Activated gamma-delta T cell (primary cell): ENCODE measurements around the gene CRISP2.

ENCODE experiments used
- DNase-seq: peaks from one replicate; lab custom pipeline; 2025; lab: John Stamatoyannopoulos, UW

Gene CRISP2

DNA sequence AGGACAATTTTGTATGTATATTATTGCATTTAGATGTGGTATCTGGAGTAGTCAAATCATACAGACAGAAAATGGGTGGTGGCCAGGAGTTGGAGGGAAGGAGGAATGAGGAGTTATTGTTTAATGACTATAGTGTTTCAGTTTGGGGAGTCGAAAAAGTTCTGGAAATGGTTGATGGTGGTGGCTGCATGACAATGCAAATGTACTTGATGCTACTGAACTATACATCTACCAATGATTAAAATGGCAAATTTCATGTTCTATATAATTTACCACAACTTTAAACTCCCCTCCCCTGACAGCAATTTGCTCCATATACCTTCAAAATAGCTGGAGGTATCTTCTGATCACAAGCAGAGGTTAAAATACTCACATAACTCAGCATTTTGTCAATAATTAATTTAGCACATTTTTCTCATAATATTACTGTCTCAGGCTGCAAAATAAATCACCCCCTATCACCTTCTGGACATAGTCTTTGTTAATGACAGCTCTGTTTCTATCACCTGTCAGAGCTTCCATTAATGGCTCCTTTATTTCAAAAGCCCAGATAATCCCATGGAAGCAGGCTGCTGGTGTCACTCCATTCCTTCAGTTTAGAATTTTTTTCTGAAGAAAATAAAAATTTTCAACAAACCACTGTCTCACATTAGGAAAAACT lies 51.0 kb downstream of the CRISP2 start:
- no peak for DNase-seq

DNA sequence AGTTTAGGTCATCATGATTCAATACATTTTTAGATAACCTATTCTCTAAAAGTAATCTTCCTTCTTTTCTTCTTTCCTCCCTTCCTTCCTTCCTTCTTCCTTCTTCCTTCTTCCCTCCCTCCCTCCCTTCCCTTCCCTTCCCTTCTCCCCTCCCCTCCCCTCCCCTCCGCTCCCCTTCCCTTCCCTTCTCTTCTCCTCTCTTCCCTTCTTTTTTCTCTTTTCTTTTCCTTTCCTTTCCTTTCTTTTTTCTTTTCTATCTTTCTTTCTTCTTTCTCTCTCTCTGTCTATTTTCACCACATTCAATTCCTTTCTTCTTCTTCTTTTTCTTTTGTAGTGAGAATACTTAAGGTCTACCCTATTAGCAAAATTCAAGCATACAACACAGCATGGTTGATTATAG lies 59.4 kb downstream of the CRISP2 start:
- DNase-seq = no peak

DNA sequence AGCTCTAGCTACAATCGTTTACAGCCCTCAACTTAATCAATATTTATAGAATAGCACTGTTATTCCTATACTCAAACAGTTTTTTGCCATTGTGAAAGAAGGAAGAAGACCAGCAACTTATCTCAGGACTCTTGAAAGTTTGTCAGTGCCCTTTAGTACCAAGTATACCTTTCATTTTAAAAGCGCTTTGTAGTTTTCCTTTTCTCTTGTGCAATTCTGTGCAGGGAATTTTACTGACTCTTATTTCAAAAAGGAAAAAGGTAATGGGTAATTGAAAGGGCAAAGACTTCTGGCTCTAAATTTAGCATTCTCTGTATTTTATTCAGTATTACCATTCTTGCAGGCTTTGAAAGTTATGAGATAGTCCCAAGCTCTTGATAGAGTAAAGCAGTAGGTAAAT lies 59.9 kb downstream of the CRISP2 start:
- no peak for DNase-seq

DNA sequence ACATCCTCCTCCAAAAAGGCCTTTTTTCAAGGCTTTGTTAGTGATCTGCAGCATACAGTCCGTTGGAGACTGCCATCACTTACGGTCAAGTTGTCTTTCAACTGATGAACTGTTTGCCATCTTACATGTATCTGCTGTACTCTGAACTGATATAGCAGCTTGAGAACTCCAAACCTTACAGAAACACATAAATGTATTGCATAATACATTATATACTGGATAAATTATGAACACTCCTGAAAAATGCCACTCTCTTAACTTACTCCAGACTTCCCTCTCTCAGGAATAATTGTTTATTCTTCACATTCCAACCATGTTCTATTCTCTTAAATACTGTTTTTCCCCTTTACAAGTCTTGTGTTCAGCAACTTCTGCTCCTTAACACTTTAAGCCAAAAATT lies 62.1 kb downstream of the CRISP2 start:
- no peak for DNase-seq

DNA sequence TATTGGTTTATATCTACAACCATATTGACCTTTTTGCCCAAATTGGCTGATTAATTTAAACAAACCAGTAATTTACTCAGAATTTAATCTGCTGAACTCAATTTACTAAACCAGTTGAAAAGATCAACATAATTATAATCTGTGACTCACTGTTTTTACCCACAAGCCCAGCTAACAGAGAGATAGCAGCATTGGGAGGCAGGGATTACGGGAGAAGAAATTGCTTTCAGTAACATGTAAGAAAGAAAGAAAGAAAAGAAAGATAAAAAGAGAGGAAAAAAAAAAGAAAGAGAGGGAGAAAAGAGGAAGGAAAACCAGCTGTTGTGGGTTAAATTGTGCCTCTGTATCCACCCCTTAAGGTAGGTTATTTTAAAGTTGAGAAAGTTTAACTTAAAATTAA lies 63.4 kb downstream of the CRISP2 start:
- DNase-seq = no peak

DNA sequence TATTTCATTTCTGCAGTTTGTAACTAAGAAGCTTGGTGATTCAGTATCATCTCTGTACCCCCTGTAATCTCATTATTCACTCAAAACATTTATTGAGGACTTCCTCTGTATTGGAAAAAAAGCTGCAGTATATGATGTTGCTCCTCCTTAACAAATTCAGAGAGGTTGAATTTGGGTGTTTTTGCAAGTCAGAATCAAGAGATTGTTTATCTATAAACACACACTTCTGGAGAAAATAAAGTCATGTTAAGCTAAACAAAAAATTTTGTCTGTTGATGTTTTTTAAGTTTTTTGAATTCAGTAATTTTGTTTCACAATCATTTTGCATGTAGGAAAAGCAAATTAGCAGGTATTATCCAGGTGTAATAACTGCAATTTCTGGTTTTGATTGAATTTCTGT lies 65.3 kb downstream of the CRISP2 start:
- no peak for DNase-seq

DNA sequence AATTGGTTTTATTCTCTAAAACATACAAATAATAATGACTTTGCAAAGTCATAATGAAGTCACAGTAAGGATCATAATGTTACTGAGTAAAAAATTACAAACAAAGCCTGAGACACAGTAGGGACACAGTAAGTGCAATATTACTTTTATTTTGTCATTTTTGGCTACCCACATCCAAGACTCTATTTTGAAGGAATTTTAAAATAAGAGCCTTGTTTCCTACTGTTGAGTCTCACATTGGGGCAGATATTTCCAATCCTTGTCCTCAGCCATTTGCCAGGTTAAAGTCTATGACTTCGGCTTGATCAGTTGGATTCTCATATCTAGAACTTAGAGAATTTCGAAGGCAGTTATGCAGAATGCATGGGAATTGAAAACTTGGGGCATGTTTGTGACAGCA lies 65.9 kb downstream of the CRISP2 start:
- no peak for DNase-seq

DNA sequence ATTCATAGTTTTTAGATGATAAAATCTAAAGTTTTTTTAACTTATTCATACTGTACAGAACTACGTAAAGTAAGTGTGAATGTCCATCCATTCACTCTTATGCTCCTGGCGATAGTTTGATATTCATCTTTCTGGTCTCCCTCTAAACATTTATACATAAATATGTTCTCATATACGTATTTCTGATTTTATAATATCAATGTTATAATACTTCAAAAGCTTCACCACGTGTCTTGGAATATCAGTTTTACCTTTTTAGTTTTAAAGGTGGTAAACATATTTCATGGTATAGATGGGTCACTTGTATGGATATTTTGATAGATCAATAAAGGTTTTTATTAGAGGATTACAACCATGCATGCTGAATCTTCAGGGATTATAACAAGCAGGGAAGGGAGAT lies 66.4 kb downstream of the CRISP2 start:
- DNase-seq = no peak

DNA sequence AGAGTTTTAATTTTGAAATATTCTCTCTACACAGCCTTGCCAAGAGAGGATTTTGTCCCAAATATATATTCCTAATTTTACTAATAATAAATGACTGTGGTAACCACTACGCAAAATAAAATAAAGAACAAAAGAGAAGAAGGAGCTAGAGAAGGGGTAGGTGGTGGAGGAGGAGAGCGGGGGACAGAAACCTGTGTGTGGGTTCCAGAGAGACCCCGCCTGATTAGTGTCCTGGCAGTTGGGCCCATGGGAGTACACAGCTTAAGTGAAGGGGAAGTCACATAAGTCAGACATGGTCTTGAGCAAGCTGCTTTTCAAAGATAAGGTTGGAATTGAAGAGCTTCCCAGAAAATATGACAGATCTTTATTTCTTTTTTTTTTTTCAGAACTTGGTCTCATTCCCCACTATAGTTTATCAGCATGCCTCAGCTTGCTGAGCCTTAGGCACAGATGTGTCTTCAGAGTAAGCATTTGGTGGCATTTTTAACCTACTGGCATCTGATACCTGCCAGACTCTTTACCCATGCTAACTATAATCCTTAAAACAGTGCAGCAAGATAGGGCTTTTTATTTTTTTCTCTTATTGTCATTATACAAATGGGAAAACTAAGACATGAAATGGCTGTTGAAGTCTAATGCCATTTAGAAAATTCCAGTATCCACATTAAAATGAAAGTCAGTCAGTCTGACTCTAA lies 67.1 kb downstream of the CRISP2 start:
- no peak for DNase-seq

DNA sequence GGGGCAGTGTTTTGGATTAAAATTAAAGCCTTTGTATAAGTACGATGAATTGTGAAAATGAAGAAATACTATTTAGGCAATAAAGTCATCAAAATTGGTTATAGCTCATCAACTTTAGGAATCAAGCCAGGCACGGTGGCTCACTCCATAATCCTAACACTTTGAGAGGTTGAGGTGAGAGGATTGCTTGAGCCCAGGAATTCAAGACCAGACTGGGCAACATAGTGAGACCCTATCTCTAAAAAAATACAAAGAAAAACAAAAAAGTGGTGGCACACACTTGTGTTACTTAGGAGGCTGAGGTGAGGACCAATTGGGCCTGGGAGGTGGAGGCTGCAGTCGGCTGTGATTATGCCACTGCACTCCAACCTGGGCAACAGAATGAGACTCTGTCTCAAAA lies 68.2 kb downstream of the CRISP2 start:
- no peak for DNase-seq
